ENCODE measurements around the gene SLC14A1.
"Not testable (repeated sequence)": the region's sequence is repeated elsewhere in the genome, so short reads cannot be mapped to it uniquely, and the experiment has no call there.

SLC14A1 gene

DNA sequence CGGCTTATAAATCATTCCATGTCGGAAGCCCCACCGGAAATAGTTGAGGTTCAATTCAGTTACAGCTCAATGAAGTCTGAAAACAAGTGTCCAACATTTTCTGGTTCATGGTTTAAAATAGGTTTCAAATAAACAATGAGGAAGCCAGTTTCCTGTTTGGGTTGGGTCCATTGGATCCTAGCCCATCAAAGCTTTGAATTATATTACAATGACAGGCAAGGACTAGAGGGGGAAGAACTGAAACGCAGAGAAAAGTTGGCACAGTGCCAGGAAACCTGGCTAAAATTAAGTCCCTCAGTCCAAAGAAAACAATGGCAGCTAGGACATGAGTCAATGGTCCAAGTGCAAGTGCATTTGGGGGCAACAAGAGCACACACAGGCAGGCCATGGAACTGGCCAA is 32.0 kb downstream of the SLC14A1 start:
- Histone ChIP-seq H3K36me3 (ENCODE audit: control insufficient read depth, insufficient read depth, low read length) (no peaks in the 10 kb centered on the region), H3K4me2 (ENCODE audit: low read length) (no peak overlapping the region), H3K4me3 (ENCODE audit: low read depth, low read length) (no peak overlapping the region), H3K9me3 (ENCODE audit: control insufficient read depth, low read length) (no peaks in the 10 kb centered on the region), H3K27ac (no peak overlapping the region), H3K27me3 (ENCODE audit: control insufficient read depth, insufficient read depth, low read length) (no peaks in the 10 kb centered on the region), H3K4me1 (no peaks in the 10 kb centered on the region), H3K79me2 (no peaks in the 10 kb centered on the region), H3K9ac (no peak overlapping the region), H2AFZ (no peak overlapping the region)
- TF ChIP-seq, protein P1, sequence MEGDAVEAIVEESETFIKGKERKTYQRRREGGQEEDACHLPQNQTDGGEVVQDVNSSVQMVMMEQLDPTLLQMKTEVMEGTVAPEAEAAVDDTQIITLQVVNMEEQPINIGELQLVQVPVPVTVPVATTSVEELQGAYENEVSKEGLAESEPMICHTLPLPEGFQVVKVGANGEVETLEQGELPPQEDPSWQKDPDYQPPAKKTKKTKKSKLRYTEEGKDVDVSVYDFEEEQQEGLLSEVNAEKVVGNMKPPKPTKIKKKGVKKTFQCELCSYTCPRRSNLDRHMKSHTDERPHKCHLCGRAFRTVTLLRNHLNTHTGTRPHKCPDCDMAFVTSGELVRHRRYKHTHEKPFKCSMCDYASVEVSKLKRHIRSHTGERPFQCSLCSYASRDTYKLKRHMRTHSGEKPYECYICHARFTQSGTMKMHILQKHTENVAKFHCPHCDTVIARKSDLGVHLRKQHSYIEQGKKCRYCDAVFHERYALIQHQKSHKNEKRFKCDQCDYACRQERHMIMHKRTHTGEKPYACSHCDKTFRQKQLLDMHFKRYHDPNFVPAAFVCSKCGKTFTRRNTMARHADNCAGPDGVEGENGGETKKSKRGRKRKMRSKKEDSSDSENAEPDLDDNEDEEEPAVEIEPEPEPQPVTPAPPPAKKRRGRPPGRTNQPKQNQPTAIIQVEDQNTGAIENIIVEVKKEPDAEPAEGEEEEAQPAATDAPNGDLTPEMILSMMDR (IDR thresholded peaks at IDR 0.05): no peak

DNA sequence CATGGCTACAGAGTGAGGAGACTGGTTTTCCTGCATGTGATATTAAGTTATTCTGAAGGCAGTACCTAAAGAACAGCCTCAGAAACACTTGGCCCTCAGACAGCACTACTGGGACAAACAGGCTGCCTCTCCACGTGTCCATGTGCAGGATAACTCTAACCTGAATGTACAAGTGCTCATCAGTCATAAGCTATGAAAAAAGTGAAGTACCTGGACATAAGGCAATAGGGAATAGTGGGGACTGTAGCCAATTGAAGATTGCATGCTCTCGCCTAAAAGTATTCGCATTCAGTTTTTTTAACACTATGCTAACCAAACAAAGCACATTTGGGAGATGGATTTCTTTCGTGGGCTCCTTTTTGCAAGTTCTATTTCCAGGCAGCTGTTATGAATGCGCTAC is 33.0 kb downstream of the SLC14A1 start:
- H3K4me2 ChIP-seq (ENCODE audit: low read length): no peak overlapping the region
- H3K79me2 ChIP-seq: no peaks in the 10 kb centered on the region
- H3K27ac ChIP-seq: no peak overlapping the region
- H2AFZ ChIP-seq: no peak overlapping the region
- H3K4me3 ChIP-seq (ENCODE audit: low read depth, low read length): no peak overlapping the region
- H3K9ac ChIP-seq: no peak overlapping the region
- TF ChIP-seq, protein P1 (IDR thresholded peaks at IDR 0.05): no peak
- H3K4me1 ChIP-seq: no peaks in the 10 kb centered on the region
- H3K9me3 ChIP-seq (ENCODE audit: control insufficient read depth, low read length): no peaks in the 10 kb centered on the region
- no peaks in the 10 kb centered on the region for H3K27me3 ChIP-seq (ENCODE audit: control insufficient read depth, insufficient read depth, low read length)
- no peaks in the 10 kb centered on the region for H3K36me3 ChIP-seq (ENCODE audit: control insufficient read depth, insufficient read depth, low read length)

DNA sequence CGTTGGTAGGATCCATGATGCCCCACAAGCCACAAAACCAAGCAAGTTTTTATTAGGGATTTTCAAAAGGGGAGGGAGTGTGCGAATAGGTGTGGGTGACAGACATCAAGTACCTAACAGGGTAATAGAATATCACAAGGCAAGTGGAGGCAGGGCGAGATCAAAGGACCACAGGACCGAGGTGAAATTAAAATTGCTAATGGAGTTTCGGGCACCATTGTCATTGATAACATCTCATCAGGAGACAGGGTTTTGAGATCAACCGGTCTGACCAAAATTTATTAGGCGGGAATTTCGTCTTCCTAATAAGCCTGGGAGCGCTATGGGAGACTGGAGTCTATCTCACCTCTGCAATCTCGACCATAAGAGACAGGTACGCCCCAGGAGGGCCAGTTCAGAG is 33.7 kb downstream of the SLC14A1 start:
- H3K4me2 ChIP-seq (ENCODE audit: low read length); H3K4me1 ChIP-seq; H2AFZ ChIP-seq: not testable (repeated sequence)

DNA sequence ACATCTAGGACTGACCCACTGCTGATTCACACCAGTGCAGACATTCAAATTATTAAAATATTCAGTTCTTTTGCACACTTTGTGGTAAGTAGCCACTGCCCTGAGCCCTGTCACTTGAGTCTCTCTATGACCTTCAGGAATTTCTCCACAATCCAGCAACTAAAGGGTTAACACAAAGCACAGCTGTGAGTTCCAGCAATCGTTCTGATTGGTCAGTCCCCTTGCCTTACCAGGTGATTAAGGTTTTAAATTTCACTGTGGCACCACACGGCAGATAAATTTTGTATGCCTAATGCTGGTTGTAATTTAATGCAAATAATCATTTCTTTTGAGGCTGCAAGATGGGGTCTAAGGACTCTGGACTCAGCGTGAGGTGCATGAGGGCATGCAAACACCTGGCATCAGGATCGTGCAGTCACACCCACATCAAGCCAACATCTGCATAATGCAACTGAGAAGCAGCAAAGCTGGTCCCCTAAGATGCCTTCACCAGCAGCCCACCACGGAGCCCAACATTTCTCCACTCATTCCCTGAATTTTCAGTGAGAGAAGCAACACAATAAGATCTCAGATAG is 36.6 kb downstream of the SLC14A1 start:
- Histone ChIP-seq H3K36me3 (ENCODE audit: control insufficient read depth, insufficient read depth, low read length) (no peaks in the 10 kb centered on the region), H3K4me3 (ENCODE audit: low read depth, low read length) (no peak overlapping the region), H3K4me1 (no peaks in the 10 kb centered on the region), H2AFZ (no peak overlapping the region), H3K27ac (no peak overlapping the region), H3K9ac (no peak overlapping the region), H3K9me3 (ENCODE audit: control insufficient read depth, low read length) (no peaks in the 10 kb centered on the region), H3K4me2 (ENCODE audit: low read length) (no peak overlapping the region), H3K79me2 (no peaks in the 10 kb centered on the region), H3K27me3 (ENCODE audit: control insufficient read depth, insufficient read depth, low read length) (no peaks in the 10 kb centered on the region)
- TF ChIP-seq, protein P1 (IDR thresholded peaks at IDR 0.05): no peak

More for the DNA sequence above, 33.7 kb downstream of the SLC14A1 start:
- H3K4me3 ChIP-seq (ENCODE audit: low read depth, low read length); H3K27me3 ChIP-seq (ENCODE audit: control insufficient read depth, insufficient read depth, low read length); H3K79me2 ChIP-seq; H3K36me3 ChIP-seq (ENCODE audit: control insufficient read depth, insufficient read depth, low read length); H3K9ac ChIP-seq; H3K9me3 ChIP-seq (ENCODE audit: control insufficient read depth, low read length); H3K27ac ChIP-seq: not testable (repeated sequence)

DNA sequence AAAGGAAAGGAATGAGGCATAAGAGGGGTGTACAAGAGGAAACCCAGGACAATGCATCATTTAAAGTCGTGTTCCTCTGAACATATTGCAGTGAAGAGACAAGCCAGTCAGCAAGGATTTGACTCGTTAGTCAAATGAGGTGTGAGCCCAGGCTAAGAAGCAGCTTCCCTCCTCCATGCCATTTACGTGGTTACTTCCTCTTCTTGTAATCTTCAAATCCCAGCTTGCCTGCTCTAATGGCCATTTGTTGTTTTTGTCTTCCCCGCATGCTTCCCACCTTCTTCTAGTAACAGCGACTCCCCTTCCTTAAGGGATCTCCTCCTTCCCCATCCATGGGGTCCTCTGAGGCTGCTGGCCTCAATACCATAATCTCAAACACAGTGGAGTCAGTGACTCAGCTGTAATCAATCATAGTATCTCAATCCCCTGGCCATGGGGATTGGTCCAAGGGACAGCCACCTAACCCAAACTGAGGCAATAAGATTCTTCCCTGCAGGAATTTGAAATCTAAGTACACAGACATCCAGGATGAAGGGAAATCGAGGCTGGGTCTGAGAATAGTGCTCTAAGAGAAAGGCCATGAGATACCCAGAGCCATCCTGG is 37.6 kb downstream of the SLC14A1 start:
- Histone ChIP-seq H3K27me3 (ENCODE audit: control insufficient read depth, insufficient read depth, low read length) (no peaks in the 10 kb centered on the region), H2AFZ (no peak overlapping the region), H3K79me2 (no peaks in the 10 kb centered on the region), H3K36me3 (ENCODE audit: control insufficient read depth, insufficient read depth, low read length) (no peaks in the 10 kb centered on the region), H3K27ac (no peak overlapping the region), H3K4me2 (ENCODE audit: low read length) (no peak overlapping the region), H3K9ac (no peak overlapping the region), H3K4me1 (no peaks in the 10 kb centered on the region), H3K9me3 (ENCODE audit: control insufficient read depth, low read length) (no peaks in the 10 kb centered on the region), H3K4me3 (ENCODE audit: low read depth, low read length) (no peak overlapping the region)
- TF ChIP-seq, protein P1 (IDR thresholded peaks at IDR 0.05): no peak
